Measurements from ENCODE around the gene ABCG5.

The ABCG5 gene

DNA sequence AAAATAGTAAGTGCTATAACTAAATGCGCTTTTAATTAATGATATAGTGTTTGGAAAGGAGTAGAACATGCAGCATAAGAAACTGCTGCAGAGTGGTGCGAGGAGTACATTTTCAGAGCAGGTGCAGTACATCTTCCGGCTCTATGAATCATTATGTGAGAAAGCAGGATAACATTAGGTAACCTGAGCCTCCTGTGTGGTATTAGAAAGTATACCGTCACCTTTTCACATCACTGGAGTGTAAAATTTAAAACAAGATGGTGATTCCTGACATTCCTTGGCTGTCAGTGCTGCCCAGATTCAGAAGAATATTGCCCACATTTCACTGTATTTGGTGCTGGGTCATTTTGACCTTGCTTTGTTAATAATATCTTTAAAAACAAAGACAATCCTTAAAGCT is 72.6 kb downstream of the ABCG5 start:
- no peak for TF ChIP-seq SIN3A (IDR thresholded peaks at IDR 0.05; ENCODE audit: borderline replicate concordance, insufficient read depth, low read length)
- TF ChIP-seq FOXP2 (optimal IDR thresholded peaks at IDR 0.05; ENCODE audit: borderline replicate concordance, extremely low read depth, extremely low read length, insufficient read depth): no peak
- TF ChIP-seq POLR2AphosphoS5 (IDR thresholded peaks at IDR 0.05; ENCODE audit: low read depth, low read length): no peak
- no peak for TF ChIP-seq TAF1 (IDR thresholded peaks at IDR 0.05; ENCODE audit: borderline replicate concordance, insufficient read depth, low read length)
- TF ChIP-seq, protein P1, sequence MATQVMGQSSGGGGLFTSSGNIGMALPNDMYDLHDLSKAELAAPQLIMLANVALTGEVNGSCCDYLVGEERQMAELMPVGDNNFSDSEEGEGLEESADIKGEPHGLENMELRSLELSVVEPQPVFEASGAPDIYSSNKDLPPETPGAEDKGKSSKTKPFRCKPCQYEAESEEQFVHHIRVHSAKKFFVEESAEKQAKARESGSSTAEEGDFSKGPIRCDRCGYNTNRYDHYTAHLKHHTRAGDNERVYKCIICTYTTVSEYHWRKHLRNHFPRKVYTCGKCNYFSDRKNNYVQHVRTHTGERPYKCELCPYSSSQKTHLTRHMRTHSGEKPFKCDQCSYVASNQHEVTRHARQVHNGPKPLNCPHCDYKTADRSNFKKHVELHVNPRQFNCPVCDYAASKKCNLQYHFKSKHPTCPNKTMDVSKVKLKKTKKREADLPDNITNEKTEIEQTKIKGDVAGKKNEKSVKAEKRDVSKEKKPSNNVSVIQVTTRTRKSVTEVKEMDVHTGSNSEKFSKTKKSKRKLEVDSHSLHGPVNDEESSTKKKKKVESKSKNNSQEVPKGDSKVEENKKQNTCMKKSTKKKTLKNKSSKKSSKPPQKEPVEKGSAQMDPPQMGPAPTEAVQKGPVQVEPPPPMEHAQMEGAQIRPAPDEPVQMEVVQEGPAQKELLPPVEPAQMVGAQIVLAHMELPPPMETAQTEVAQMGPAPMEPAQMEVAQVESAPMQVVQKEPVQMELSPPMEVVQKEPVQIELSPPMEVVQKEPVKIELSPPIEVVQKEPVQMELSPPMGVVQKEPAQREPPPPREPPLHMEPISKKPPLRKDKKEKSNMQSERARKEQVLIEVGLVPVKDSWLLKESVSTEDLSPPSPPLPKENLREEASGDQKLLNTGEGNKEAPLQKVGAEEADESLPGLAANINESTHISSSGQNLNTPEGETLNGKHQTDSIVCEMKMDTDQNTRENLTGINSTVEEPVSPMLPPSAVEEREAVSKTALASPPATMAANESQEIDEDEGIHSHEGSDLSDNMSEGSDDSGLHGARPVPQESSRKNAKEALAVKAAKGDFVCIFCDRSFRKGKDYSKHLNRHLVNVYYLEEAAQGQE (IDR thresholded peaks at IDR 0.05; ENCODE audit: insufficient read depth in 1 of 2, low read depth in 2 of 2, low read length in 2 of 2): no peak

DNA sequence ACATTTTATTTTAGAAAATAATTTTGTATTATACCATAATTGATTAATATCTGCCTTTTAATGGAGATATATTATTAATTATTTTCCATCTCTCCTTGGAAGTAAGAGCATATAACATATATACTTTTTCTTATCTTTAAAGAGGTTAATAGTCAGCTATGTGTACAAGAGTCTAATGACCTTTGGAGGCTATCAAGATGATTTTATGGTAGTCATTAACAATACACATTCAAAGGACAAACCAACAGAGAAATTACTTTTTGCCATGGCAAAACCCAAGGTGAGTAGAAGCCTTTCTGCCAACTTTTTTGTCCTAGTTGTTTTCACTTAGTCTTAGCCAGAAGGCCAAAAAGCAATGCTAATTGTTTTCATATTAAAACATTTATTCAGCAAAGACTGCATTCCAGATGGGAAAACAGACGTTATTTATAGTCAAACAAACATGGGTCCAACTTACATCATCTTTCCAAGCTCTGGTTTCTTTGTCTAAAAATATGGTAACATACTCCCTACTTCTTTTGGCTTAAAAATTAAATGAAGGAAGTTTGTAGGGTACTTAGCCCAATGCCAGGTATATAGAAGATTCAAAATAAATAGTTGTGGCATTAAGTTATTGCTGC is 74.4 kb downstream of the ABCG5 start:
- TF ChIP-seq, protein P1 (IDR thresholded peaks at IDR 0.05; ENCODE audit: insufficient read depth in 1 of 2, low read depth in 2 of 2, low read length in 2 of 2): no peak
- TF ChIP-seq SIN3A (IDR thresholded peaks at IDR 0.05; ENCODE audit: borderline replicate concordance, insufficient read depth, low read length): no peak
- no peak for TF ChIP-seq TAF1 (IDR thresholded peaks at IDR 0.05; ENCODE audit: borderline replicate concordance, insufficient read depth, low read length)
- TF ChIP-seq POLR2AphosphoS5 (IDR thresholded peaks at IDR 0.05; ENCODE audit: low read depth, low read length): no peak
- no peak for TF ChIP-seq FOXP2 (optimal IDR thresholded peaks at IDR 0.05; ENCODE audit: borderline replicate concordance, extremely low read depth, extremely low read length, insufficient read depth)

DNA sequence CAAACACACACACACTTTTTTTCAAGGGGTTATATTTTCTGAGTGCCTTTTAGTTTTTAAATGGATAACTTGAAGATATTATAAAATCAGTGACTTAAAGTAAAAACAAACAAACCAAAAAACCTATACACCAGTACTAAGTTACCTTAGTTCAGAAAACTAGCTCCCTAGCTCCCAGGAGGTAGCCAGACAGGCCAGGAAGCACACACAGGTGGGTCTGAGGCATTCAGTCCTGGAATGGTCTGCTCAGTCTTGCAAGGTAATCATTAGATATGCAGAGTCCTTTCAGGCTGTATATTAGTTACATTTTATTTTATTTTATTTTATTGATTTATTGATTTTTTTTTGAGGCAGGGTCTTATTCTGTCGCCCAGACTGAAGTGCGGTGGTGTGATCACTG is 75.5 kb downstream of the ABCG5 start:
- TF ChIP-seq FOXP2 (optimal IDR thresholded peaks at IDR 0.05; ENCODE audit: borderline replicate concordance, extremely low read depth, extremely low read length, insufficient read depth) (no peak), TAF1 (IDR thresholded peaks at IDR 0.05; ENCODE audit: borderline replicate concordance, insufficient read depth, low read length) (no peak), POLR2AphosphoS5 (IDR thresholded peaks at IDR 0.05; ENCODE audit: low read depth, low read length) (no peak)
